Measurements from ENCODE around the gene CDCA5. TPM values are rescaled to one million over a fixed set of nuclear protein-coding genes. Genes with fewer than 3 reads are reported as not detected.

Gene CDCA5
- total RNA-seq, 1 experiment from 2014 or later: 94.8 TPM

- Histone ChIP-seq H2AK5ac (ENCODE audit: insufficient read length, low read length) (no peak overlapping the region), H3K23me2 (ENCODE audit: insufficient read length, low read depth, low read length, poor library complexity, severe bottlenecking) (no peaks in the 10 kb centered on the region), H2BK5ac (ENCODE audit: insufficient read length, low read length) (no peak overlapping the region), H2BK12ac (ENCODE audit: insufficient read length, low read depth, low read length) (no peak overlapping the region), H2BK20ac (ENCODE audit: low read depth, low read length, poor library complexity, severe bottlenecking) (no peak overlapping the region), H3K23ac (ENCODE audit: insufficient read length, low read depth, low read length) (no peak overlapping the region), H3K27ac (ENCODE audit: insufficient read length, low read depth, low read length) (no peak overlapping the region), H2BK15ac (ENCODE audit: low read depth, low read length) (no peak overlapping the region), H4K8ac (replicated peaks; ENCODE audit: insufficient read length, low read depth, low read length) (no peak overlapping the region), H3K4ac (ENCODE audit: low read depth, low read length) (no peak overlapping the region), H3K79me2 (ENCODE audit: insufficient read depth, low read length) (no peaks in the 10 kb centered on the region), H3K14ac (ENCODE audit: insufficient read depth, low read length) (no peak overlapping the region), H3K4me2 (ENCODE audit: insufficient read depth, insufficient read length, low read length) (no peak overlapping the region), H4K20me1 (ENCODE audit: control insufficient read depth, insufficient read depth, insufficient read length) (no peaks in the 10 kb centered on the region), H4K5ac (ENCODE audit: insufficient read length, low read depth, low read length) (no peak overlapping the region), H3K9me3 (ENCODE audit: control insufficient read depth, low read depth, low read length) (no peaks in the 10 kb centered on the region), H2AFZ (ENCODE audit: low read length) (no peak overlapping the region), H3K18ac (ENCODE audit: insufficient read length, low read depth, low read length) (no peak overlapping the region), H3K4me1 (ENCODE audit: insufficient read depth, low read length) (no peaks in the 10 kb centered on the region), H3K27me3 (ENCODE audit: insufficient read depth, low read length) (no peaks in the 10 kb centered on the region), H3K56ac (ENCODE audit: insufficient read length, low read depth, low read length) (no peak overlapping the region), H3T11ph (ENCODE audit: low read length) (no peak overlapping the region), H4K91ac (ENCODE audit: insufficient read length, low read depth, low read length) (no peak overlapping the region), H3K79me1 (ENCODE audit: insufficient read depth, low read depth, low read length, poor library complexity, severe bottlenecking) (no peaks in the 10 kb centered on the region), H3K9ac (ENCODE audit: extremely low read depth, insufficient read length, low read length) (no peak overlapping the region), H2BK120ac (ENCODE audit: low read depth, low read length, poor library complexity, severe bottlenecking) (no peak overlapping the region)
- DNase-seq: peak; percentile 74
- whole genome bisulfite sequencing (ENCODE audit: extremely low coverage, insufficient read length, low lambda C conversion rate): no CpG with 5 or more reads among the region's 9 CpGs
- H3K36me3 Mint-ChIP-seq (ENCODE audit: insufficient read depth in 1 of 3, low read depth in 3 of 3): no peaks in the 10 kb centered on the region
- peak; percentile 73 for TF ChIP-seq CTCF (conservative IDR thresholded peaks at IDR 0.05)
- peaks cover 8% of the 10 kb centered on the region for H3K27me3 Mint-ChIP-seq (ENCODE audit: low read depth)
- H3K27ac Mint-ChIP-seq: peak overlapping the region in 1 of 3 experiments; percentile 42; a peak in 3 of 7 replicates
- H3K4me3 Mint-ChIP-seq: no peak overlapping the region
- no peaks in the 10 kb centered on the region for H3K9me3 Mint-ChIP-seq
- H3K4me1 Mint-ChIP-seq: peaks cover 6 to 10% of the 10 kb centered on the region in 2 experiments
These were observed 22.9 kb downstream of the CDCA5 start for GRCh38 chr11:65060913-65061408.

Data from H9 (cell line).